DND-41 (cell line): ENCODE measurements around the gene BRD7.

Experiments
- EZH2 ChIP-seq: IDR thresholded peaks from 3 replicates; pipeline ENCODE4 v1.6.1; 2012; ENCODE audit warnings: borderline replicate concordance, low read depth, mild to moderate bottlenecking, moderate library complexity, low read length, inconsistent platforms; ENCODE audit not compliant: severe bottlenecking
- TF ChIP-seq, protein P1 (sequence below): IDR thresholded peaks from 2 replicates; pipeline ENCODE4 v1.5.1; 2012; ENCODE audit warnings: borderline replicate concordance, low read length, moderate library complexity, mild to moderate bottlenecking; ENCODE audit not compliant: poor library complexity, severe bottlenecking; ENCODE audit errors: extremely low read depth

DNA sequence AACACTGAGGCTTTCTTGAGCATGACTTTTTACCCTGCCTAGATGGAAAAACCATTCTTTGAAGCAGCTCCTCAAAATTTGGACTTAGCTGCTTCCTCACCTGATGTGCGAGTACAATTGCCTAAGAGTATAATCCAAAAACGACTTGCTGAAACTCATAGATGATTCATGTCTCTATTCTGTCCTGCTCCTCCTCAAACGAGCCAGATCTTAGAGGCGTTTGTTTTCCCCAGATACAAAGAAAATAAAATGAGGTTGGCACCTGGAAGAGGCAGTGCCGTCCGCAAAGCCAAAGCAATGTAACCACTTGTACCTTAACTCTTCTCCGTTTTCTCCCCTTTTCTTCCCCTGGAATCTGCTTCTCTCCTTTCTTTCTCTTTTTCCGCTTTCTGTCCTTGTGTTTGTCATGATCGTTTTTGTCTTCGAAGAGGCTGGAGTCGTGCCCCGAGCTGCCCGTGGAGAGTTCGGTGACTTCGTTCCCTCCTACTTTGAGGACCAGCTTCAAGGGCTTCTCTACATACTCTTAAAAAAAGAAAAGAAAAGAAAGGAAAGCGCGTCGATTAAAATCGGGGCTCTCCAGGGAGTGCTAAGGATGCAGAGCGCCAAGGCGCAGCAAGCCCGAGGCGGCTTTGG is 895 bp downstream of the BRD7 start:
- TF ChIP-seq, protein P1, sequence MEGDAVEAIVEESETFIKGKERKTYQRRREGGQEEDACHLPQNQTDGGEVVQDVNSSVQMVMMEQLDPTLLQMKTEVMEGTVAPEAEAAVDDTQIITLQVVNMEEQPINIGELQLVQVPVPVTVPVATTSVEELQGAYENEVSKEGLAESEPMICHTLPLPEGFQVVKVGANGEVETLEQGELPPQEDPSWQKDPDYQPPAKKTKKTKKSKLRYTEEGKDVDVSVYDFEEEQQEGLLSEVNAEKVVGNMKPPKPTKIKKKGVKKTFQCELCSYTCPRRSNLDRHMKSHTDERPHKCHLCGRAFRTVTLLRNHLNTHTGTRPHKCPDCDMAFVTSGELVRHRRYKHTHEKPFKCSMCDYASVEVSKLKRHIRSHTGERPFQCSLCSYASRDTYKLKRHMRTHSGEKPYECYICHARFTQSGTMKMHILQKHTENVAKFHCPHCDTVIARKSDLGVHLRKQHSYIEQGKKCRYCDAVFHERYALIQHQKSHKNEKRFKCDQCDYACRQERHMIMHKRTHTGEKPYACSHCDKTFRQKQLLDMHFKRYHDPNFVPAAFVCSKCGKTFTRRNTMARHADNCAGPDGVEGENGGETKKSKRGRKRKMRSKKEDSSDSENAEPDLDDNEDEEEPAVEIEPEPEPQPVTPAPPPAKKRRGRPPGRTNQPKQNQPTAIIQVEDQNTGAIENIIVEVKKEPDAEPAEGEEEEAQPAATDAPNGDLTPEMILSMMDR: no peak
- no peak for TF ChIP-seq EZH2
